Fibroblast of peridontal ligament (primary cell): ENCODE measurements around the gene PRR19.
"Not testable (repeated sequence)": the region's sequence is repeated elsewhere in the genome, so short reads cannot be mapped to it uniquely, and the experiment has no call there.

Source experiments
- DNase-seq: peaks from one replicate; pipeline ENCODE4 v3.0.0-alpha.2; 2010; ENCODE audit errors: extremely low read depth

PRR19 gene, protein sequence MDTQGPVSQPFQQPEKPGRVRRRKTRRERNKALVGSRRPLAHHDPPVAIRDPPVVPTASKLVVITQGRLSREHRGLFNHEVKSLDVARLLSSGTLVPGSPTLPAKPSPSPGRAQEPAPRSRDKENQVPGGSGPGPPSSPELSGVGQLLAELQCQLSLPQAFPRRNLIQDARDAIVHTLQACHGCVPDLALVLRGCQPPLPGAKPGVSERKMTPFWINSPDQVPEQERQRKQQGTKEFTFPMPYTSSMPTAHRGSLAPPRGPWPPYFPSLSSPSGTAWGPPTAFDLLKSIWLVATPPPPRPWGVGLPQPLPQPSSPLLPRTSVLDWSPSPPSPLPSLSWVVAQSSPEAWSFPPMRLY

DNA sequence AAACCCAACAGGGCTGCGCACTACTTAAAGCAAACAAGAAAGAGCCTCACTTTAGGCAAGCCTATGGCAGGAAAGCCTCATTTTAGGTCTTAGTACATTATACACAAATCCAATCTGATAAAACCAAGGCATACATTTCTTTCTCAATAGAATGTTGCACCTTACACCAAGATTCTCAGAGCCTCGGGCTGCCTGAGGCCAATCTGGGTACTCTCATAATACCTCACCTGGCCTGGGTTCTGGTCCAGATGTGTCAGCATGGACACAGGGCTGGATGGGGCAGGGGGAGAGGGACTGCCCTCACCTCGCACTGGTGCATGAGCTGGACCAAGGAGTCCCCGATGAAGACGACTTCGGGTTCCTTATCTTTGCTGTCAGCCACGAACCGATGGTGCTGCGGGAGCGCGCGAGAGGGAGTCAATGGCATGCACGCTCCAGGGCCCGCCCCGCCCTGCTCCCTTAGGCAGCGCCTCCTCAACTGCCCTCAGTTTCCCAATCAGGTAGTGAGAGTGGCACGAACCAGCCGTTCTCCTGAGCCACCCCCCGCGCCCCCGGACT is at the start of gene PRR19:
Gene PRR19, plus strand, starts transcription at position 487 of the 558 bp plus-strand sequence. CDS start 7,453 bp downstream, outside the sequence.
- no peak for DNase-seq

DNA sequence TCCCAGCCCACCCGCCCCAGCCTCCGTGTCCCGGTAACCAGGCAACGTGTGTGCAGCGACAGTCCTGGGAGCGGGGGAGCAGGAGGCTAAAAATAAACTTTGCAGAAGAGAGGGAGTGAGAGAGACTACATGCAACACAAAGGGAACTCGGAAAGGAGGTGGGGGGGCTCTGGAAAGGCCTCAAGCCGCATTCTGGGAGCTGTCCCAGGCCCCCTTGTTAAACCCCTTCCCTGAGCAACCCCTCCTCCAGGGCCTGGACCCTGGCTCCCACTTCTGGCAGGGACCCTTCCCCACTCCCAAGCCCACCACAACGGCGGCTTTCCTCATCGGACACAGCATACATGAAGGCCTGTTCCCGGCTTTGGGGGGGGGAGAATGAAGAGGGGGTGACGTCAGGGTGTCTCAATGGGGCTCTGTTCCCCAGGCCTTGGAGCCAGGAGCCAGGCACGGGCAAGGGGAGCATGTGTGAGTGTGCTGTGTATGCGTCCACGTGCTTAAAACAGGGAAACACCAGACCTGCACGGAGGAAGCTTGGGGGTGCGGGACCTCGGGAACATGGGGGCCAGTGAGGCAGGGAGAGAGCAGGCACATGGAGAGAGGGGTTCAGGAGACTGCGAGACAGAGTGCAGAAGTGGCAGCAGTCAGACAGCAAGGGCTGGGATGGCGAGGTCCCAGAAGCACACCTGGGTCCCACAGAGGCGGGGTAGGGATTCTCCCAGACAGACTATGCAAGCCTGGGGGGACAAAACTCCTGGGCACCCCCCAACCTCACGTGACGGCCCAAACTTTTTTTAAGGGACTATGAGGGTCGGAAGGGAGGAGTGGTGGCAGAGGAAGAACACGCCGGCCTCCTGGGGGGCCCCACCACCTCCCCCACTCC is 49.3 kb upstream of the PRR19 start:
- peak; percentile 62 for DNase-seq

DNA sequence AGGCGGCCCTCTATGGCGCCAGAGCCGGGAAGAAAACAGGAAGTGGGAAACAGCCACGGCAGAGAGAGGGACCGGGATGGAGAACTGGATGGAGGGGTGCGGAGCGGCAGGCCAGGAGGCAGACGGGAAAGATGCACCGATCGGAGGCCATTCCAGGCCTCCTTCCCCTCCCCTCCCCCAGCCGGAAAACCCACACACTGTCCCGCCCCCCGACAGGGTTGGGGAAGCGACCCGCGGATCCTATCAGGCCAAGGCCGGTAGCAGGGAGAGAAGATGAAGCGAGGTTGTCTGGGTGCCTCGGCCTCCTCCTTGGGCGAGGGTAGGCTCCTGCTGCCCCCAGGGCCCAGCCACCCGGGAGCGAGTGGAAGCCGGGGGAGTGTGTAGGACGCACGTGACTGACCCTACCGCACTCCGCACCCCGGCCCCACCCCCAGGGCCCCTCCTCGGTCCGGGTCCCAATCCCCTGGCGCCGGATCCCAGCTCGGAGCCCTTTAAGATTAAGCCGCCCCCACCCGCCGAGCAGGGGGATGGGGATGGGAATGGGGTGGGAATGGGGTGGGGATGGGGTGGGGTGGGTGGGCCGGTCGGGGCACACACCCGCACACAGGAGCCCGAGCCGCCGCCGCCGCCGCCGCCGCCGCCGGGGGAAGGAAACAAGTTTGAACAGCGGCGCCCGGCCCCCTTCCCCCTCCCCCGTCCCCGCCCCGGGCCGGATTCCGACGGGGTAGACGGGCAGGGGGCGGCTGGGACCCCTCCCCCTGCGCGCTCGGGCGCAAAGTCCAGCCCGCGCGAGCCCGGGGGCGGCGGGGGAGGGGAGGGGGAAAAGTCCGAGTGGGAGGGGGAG is 48.5 kb upstream of the PRR19 start:
- DNase-seq, result no peak

DNA sequence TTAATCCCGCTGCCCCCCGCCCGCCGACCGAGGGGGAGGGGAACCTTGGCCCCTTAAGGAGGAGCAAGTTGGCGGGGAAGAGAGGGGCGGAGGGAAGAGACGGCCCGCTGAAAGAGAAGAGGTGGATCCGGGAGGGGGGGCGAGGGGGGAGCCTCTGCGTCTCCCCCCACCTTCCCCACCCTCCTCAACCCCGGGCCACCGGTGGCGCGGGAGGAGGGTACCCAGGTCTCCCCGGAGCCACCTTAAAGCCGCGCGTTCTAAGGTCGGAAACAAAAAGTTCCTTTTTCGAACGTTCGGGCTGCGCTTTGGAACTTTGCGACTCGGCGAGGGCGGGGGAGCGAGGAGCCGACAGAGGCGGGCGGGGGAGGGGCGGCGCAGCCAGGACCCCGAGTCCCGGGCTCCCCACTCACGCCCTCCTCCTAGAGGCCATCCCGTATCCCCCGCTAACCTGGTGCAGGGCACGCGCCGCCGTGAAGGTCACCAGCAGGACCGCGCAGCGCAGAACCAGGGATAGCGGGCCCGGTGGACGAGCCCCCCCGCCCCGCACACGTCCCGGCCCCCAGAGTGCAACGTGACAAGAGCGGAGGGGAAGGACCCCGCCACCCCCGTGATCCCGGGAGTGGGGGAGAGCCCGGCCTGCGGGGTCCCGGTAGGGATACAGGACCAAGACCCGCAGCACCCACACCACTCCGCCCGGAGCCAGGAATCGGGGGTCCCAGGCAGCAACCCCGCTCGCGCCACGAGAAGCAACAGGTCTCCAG is 47.7 kb upstream of the PRR19 start:
- no peak for DNase-seq

DNA sequence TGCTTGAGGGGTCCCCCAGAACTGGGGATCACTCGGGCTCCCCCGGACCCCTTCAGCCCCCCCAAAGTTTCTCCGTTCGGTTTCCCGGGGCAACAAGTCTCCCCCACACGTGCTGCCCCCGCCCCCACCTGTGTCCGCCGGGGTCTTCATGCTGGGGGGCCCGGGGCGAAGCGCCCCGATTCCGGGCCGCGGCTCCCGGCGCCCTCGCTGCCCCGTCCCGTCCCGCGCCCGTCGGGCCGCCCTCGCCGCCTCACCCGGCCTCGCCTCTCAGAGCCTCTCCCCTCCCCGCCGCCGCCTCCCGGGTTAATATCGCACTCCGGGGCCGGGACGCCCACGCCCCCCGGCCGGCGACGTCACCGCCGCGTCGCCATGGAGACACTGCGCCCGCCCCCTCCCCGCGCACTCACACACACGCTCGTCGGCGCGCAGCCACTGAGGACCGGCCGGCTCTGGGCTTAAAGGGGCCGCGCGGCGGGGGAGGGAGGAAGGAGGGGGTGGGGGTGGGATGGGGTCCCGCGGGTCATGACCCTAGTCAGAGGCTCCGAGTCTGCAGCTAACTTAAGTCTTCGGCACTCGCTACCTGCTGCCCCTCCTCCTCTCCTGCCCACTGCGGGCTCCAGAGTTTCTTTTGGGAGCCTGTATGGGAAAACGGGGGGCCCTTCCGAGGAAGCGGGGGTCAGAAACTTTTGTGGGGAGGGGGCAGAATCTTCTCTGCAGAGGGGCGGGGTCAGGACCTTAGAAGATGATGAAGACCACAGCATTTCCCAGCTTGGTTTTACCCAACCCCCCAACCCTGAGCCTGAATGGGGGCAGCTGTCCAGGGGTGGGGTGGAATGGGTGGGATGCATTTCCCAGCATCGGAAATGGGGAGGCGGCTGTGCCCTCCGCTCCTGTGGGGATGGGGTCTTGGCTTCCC is 46.8 kb upstream of the PRR19 start, which contains the start of gene ERF:
Gene ERF, minus strand, starts transcription at position 279 of the 916 bp plus-strand sequence. Its CDS starts 129 bp downstream, at position 150.
- DNase-seq, result peak; percentile 78

DNA sequence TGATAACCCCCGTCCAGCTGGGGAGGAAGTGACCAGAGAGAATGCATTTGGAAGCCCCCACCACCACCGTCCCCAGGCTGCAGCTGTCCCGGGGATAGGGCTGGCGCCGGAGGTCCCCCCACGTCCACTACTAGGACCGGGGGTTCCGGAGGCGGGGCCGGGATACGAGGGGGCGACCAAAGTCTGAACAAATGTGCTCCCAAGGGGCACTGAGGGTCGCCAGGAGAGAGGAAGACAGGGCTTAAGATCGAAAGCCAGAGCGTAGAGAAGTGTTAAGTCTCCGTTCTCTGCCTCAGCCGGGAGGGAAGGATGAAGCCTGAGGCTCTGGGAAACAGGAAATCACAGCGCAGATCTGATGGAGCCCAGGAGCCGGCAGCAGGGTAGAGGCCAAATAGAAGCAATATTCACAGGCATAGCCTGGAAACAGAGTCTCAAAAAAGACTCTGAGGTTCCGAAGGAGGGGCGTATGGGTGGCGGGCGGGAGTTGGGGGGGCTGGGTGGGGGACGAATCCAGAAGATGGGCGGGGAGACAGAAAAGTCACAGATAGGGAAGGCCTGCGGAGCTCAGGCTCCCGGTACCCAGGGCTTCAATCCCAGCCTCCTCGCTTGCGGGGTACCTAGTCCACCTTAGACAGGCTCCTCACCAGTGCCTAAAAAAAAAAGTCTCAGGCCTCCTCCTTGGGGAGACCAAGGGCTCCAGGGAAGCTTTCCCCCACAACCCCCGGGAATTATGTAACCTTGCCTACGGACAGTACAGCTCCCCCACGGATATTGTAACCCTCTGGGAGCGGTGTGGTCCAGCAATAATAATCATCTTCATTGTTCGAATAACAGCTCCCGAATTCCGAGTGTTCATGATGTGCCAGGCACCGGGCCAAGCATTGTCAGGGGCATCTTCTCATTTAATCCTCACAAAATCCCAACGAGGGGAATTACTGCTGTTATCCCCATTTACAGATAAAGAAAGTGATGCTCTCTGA is 45.9 kb upstream of the PRR19 start:
- peak; percentile 44 for DNase-seq

DNA sequence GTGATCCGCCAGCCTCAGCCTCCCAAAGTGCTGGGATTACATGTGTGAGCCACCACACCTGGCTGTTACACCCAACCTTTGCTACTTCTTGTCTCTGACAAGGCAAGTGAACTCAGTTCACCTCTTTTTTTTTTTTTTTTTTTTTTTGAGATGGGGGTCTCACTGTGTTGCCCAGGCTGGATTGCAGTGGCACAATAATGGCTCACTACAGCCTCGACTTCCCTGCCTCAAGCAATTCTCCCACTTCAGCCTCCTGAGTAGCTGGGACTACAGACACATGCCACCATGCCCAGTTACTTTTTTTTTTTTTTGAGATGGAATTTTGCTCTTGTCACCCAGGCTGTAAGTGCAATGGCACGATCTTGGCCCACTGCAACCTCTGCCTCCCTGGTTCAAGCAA is 44.1 kb upstream of the PRR19 start:
- DNase-seq, result not testable (repeated sequence)

DNA sequence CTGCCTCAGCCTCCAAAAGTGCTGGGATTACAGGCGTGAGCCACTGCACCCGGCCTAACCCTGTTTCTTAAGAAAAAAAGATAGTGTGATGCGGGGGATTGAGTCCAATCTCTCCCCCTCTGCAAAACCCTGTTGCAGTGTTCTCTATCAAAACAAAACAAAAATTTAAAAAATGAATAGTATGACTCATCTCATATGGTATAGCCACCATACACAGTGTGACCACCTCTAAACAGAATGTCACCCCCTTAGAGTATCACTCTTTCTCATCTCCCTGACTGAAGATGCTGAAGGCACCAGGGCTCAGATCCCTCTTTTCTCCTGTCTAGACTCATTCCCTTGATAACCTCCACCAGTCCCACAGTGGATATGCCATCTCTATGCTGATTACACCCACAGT is 40.2 kb upstream of the PRR19 start:
- DNase-seq, result no peak

DNA sequence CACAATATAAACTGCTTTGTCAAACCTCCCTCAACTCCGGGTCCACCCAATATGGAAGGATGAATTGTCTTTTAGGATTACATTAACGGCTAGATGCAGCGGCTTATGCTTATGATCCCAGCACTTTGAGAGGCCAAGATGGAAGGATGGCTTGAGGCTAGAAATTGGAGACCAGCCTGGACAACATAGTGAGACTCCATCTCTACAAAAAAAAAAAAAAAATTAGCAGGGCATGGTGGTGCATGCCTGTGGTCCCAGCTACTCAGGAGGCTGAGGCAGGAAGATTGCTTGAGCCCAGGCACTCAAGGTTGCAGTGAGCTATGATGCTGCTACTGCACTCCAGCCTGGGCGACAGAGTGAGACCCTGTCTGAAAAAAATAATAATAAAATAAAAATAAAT is 35.8 kb upstream of the PRR19 start:
- DNase-seq, result not testable (repeated sequence)

DNA sequence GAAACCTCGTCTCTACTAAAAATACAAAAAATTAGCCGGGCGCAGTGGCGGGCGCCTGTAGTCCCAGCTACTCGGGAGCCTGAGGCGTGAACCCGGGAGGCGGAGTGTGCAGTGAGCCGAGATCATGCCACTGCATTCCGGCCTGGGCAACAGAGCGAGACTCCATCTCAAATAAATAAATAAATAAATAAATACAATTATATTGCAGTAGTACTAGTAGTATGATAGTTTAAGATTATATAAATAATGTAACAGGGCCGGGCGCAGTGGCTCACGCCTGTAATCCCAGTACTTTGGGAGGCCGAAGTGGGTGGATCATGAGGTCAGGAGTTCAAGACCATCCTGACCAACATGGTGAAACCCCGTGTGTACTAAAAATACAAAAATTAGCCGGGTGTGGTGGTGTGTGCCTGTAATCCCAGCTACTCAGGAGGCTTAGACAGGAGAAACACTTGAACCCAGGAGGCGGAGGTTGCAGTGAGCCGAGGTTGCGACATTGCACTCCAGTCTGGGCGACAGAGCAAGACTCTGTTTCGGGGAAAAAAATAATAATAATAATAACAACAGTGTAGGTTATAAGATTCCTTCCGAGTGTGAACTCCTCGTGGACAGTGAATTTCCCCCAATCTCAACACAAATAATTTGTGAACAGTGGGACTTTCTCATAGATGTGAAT is 34.9 kb upstream of the PRR19 start:
- DNase-seq, result not testable (repeated sequence)

DNA sequence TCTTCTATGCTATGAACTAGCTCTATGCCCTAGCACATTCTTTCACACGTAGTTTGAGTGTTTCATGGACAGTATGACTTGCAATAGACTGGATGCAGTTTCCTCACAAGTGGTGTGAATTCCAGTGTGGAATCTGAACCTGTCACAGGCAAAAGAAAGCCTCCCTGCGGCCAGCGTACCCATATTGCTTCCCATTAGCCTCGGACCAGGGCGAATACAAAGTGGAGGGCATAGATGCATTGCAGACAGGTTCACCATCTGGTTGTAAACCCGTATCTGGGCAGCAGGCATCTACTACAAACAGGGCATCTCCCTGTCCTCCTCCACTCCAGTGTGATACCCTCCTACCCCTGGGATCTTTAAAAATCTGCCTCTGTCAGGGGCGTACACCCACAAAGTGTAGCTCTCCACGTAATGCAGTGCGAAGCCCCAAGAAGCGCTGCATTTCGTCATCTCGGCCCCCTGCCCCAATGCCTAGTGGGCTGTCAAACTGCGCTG is 34.2 kb upstream of the PRR19 start:
- DNase-seq, result no peak

DNA sequence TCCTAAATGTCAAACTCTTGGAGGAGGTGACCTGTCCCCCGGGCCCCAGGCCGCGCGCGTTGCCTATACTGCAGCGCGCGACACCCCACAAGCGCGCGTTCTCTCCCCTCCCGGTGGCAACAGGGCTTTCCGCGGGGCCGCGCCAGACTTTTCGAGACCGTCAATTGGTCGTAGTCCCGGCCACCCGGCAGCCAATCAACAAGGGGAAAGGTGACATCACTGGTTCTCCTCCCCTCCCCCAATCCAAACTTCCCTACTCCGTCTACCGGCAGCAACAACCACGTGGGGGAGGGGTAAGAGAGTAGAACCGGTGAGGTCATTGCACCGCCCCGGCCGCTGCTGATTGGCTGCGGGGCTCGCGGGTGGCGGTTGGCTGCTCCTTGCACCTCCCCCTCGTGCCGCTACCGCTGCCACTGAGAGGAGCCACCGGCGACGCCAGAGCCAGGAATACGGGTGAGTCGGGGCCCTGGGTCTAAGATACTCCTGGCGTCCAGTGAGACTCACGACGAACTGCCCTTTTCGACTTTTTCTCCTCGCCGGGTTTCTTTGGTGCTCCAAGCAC is 33.7 kb upstream of the PRR19 start:
- peak; percentile 99 for DNase-seq

DNA sequence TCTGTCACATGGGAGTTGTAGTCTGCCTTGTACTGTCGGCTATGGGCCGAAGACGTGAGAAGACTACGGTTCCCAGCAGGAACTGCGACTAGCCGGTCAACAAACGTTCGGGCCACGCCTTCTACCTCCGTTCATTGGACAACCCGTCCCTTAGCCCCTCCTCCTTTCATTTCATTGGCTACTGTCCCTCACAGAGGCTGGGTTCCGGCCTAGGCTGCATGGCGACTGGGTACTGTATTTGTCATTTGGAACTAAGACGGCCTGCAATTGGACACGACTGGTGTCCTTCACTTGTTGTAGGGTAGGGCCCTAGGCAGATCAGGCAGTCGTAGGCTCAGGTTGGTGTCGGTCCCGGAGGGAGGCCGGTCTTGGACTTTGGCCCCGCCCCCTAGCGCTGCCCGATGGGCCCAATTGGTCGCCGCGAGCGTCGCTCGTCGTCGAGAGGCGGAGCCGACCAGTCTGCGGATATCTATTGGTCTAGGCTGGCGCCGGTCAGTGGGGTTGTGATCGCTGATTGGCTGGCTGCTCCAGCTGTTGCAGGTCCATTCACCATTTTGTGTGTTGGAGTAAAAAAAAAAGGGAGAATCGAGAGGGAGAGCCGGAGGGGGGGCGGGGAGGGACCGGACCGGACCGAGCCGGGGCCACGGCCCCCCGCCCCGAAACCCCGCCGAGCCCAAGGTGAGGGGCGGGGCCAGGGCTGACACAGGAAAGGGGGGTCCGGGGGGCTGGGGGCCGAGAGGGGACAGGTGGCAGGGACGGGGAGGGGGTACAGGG is 33.0 kb upstream of the PRR19 start, which contains the start of gene CIC:
Gene CIC, plus strand, starts transcription at position 549 of the 774 bp plus-strand sequence. CDS start 2,532 bp downstream, outside the sequence.
- peak; percentile 100 for DNase-seq

DNA sequence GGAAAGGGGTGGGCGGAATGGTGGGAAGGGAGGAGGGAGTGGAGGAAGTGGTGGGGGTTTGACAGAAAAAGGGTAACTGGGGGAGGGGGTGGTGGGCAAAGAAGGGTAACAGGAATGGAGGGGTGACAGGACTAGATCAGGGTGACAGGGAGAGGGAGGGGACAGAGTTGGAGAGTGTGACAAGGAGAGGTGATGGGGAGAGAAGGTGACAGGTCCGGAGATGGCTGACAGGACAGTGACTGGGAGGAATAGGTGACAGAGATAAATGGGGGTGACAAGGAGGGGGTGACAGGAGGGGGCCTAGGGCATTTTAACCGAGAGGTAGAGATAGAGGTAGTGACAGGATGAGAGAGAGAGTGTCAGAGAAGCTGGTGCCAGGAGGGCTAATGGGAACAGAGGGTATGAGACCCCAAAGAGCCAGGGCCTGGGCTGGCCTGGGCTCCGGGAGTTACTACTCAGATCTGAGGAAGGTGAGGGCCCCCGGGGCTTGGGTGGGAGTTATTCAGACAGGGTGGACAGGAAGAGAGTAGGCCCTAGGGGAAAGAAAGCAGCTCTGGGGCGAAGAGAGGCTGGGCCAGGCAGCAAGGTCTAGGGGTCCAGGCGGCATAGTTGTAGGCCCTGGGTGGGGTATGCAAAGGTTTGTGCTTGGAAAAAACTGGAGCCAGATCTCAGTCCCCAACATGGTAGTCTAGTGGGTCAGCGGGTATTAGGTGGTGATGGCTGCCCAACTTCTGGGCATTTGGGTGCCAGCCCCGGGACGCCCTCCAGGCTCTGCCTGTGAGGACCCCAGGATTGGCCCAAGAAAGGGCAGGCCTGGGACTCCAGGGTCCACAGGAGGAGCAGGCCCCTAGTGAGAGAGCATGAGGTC is 32.2 kb upstream of the PRR19 start:
- DNase-seq, result no peak

DNA sequence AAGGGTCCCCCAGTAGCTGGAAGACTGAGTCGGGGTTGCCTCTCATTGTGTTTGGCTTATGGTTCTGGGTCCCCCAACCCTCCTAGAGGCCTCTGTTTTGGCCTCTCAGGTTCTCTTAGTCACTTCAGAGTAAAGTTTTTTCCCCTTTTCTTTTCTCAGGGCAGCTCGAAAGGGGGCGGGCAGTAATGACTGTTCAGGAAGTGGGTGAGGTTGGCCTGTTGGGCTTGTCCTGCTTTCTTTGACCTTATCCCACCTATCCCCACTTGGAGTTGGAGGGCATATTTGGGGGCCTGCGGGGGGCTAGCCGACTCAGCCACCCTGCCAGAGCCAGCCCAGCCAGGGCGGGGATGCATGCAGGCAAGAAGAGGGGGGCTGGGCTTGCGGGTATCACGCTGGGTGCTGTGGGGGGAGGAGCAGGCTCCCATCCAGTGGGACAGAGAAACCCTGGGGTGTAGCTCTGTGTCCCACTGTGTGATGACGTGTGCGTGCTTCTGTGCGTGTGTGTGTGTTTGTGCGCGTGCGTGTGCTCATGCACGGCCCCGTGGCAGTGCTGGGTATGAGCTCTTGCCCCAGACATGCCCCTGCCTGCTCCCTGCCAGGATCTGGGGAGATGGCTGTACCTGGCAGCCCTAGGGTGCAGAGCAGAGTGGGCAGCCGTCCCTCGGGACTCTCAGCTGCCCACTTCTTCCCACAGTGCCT is 31.4 kb upstream of the PRR19 start:
- peak; percentile 82 for DNase-seq
